ENCODE results near the gene HOXD3. TPM values are rescaled to one million over a fixed set of nuclear protein-coding genes. Genes with fewer than 3 reads are reported as not detected.

HOXD3 gene
- total RNA-seq, 1 experiment from 2014 or later: 1.0 TPM

DNA sequence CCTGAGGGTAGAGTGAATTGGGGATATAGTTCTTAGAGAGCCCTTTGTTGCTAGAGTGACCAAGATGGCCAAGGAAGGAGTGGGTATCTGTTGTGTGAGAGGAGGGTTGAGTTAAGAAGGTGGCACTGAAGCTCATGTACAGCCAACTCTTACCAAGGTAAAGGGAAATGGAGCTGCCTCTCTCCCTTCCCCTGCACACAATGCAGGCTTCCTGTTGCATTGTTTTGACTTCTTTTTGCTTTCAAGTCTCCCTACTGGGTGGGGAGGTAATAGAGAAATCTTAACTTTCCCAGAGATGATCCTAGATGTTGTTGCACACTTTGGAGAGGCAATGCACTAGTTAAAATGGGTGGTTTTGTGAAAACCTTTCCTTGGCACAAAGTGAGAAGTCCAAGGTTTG is 55.2 kb downstream of the HOXD3 start:
- DNase-seq (ENCODE audit: low spot score): no peak

DNA sequence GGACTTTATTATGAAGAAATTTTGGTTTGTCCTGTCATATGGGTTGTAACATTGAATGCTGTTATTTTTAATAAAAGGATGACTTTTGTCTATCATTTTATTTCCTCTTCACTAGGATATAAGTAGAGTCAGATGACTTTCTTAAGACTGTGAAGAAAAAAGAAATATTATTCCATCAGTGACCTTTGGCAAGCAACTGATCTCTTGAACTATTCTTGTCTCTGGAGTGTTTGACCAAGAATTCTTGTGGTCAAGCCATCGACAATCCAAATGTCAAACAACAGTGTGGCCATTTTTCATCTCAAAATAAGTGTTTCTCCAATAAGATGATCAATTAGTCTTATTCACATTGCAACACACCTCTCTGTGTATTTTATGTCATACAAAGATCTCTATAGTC is 56.3 kb downstream of the HOXD3 start:
- no peak for DNase-seq (ENCODE audit: low spot score)

Other genes starting within 250 kb of the HOXD3 start
- gene LNPK, start 155.0 kb upstream of the HOXD3 start, total RNA-seq (2014; rRNA removed; shearing (Covaris generic)): 37.6 and 58.7 TPM in 2 replicates
- not detected in 2 replicates for gene EVX2, start 73.3 kb upstream of the HOXD3 start, total RNA-seq (2014; rRNA removed; shearing (Covaris generic))
- gene HOXD13, start 64.6 kb upstream of the HOXD3 start, total RNA-seq (2014; rRNA removed; shearing (Covaris generic)): 4.2 and 5.2 TPM in 2 replicates
- not detected in 2 replicates for gene HOXD12, start 57.5 kb upstream of the HOXD3 start, total RNA-seq (2014; rRNA removed; shearing (Covaris generic))
- gene HOXD11, start 50.0 kb upstream of the HOXD3 start, total RNA-seq (2014; rRNA removed; shearing (Covaris generic)): 17.3 and 23.9 TPM in 2 replicates
- 18.1 and 21.7 TPM in 2 replicates for gene HOXD10, start 40.5 kb upstream of the HOXD3 start, total RNA-seq (2014; rRNA removed; shearing (Covaris generic))
- 2.8 and 3.6 TPM in 2 replicates for gene HOXD9, start 34.6 kb upstream of the HOXD3 start, total RNA-seq (2014; rRNA removed; shearing (Covaris generic))
- 11.6 and 20.4 TPM in 2 replicates for gene HOXD8, start 27.6 kb upstream of the HOXD3 start, total RNA-seq (2014; rRNA removed; shearing (Covaris generic))
- gene HOXD4, start 5.8 kb upstream of the HOXD3 start, total RNA-seq (2014; rRNA removed; shearing (Covaris generic)): 0.77 and 3.9 TPM in 2 replicates
- 0.34 TPM in 1 of 2 replicates, not detected in the other for gene HOXD1, start 31.4 kb downstream of the HOXD3 start, total RNA-seq (2014; rRNA removed; shearing (Covaris generic))
- 82.0 and 108 TPM in 2 replicates for gene MTX2, start 112.1 kb downstream of the HOXD3 start, total RNA-seq (2014; rRNA removed; shearing (Covaris generic))

Data from A172 (cell line).